SK-N-SH treated with all-trans-retinoic acid at 6 μM for 48 hours (cell line): ENCODE results near the gene EXD3.

ENCODE experiments used
- ATAC-seq: fragments of 200-7000 bp; cut with Tn5 transposase; 3 replicates; pipeline ENCODE4 v1.9.1; 2020; ENCODE audit warnings: mild to moderate bottlenecking, moderate library complexity
- ARNTL ChIP-seq: fragments of 450-650 bp; formaldehyde crosslinking; IDR thresholded peaks from 2 replicates; pipeline ENCODE4 v1.5.0; 2020; ENCODE audit warnings: low read depth, mild to moderate bottlenecking, moderate library complexity, borderline replicate concordance
- BACH2 ChIP-seq: fragments of 250-450 bp; sonication (Bioruptor Pico); IDR thresholded peaks from 2 replicates; pipeline ENCODE4 v1.9.0; 2021; ENCODE audit warnings: mild to moderate bottlenecking, borderline replicate concordance
- CREB5 ChIP-seq: fragments of 250-450 bp; sonication (Bioruptor Pico); IDR thresholded peaks from 2 replicates; pipeline ENCODE4 v1.5.1; 2020; ENCODE audit warnings: low read depth, mild to moderate bottlenecking, moderate library complexity
- CSDC2 ChIP-seq: fragments of 250-450 bp; sonication (Bioruptor Pico); IDR thresholded peaks from 2 replicates; pipeline ENCODE4 v1.5.0; 2020; ENCODE audit warnings: mild to moderate bottlenecking, moderate library complexity
- GLIS3 ChIP-seq: fragments of 250-450 bp; sonication (Bioruptor Pico); IDR thresholded peaks from 2 replicates; pipeline ENCODE4 v1.5.0; 2020; ENCODE audit warnings: mild to moderate bottlenecking, moderate library complexity
- ISL1 ChIP-seq: fragments of 250-450 bp; sonication (Bioruptor Pico); IDR thresholded peaks from 2 replicates; pipeline ENCODE4 v2.1.2; 2022; ENCODE audit warnings: mild to moderate bottlenecking, moderate library complexity
- PPARA ChIP-seq: fragments of 250-450 bp; sonication (Bioruptor Pico); IDR thresholded peaks from 2 replicates; pipeline ENCODE4 v1.5.0; 2020; ENCODE audit warnings: mild to moderate bottlenecking, borderline replicate concordance
- RARB ChIP-seq: fragments of 250-450 bp; sonication (Bioruptor Pico); IDR thresholded peaks from 2 replicates; pipeline ENCODE4 v1.8.0; 2021; ENCODE audit warnings: mild to moderate bottlenecking, moderate library complexity
- SNAI2 ChIP-seq: fragments of 250-450 bp; sonication (Bioruptor Pico); IDR thresholded peaks from 2 replicates; pipeline ENCODE4 v1.5.0; 2020; ENCODE audit warnings: mild to moderate bottlenecking, moderate library complexity
- TCF4 ChIP-seq: fragments of 250-450 bp; sonication (Bioruptor Pico); IDR thresholded peaks from 2 replicates; pipeline ENCODE4 v1.8.0; 2021; ENCODE audit warnings: mild to moderate bottlenecking, moderate library complexity, borderline replicate concordance
- TOX ChIP-seq: fragments of 250-450 bp; sonication (Bioruptor Pico); IDR thresholded peaks from 2 replicates; pipeline ENCODE4 v1.8.0; 2021; ENCODE audit warnings: mild to moderate bottlenecking, moderate library complexity, borderline replicate concordance
- ZC3H10 ChIP-seq: fragments of 250-450 bp; sonication (Bioruptor Pico); IDR thresholded peaks from 2 replicates; pipeline ENCODE4 v1.5.1; 2021; ENCODE audit warnings: mild to moderate bottlenecking, moderate library complexity
- ZFP30 ChIP-seq: fragments of 450-650 bp; formaldehyde crosslinking; IDR thresholded peaks from 2 replicates; pipeline ENCODE4 v1.5.0; 2022; ENCODE audit warnings: mild to moderate bottlenecking, moderate library complexity
- ZNF565 ChIP-seq: fragments of 450-650 bp; formaldehyde crosslinking; conservative IDR thresholded peaks from 2 replicates; pipeline ENCODE4 v1.5.0; 2020; ENCODE audit warnings: low read depth, mild to moderate bottlenecking, moderate library complexity
- ZNF70 ChIP-seq: fragments of 450-650 bp; formaldehyde crosslinking; IDR thresholded peaks from 2 replicates; pipeline ENCODE4 v1.5.0; 2020; ENCODE audit warnings: mild to moderate bottlenecking, moderate library complexity
- ZNF8 ChIP-seq: fragments of 450-650 bp; formaldehyde crosslinking; IDR thresholded peaks from 2 replicates; pipeline ENCODE4 v1.5.0; 2020; ENCODE audit warnings: mild to moderate bottlenecking, moderate library complexity
- TF ChIP-seq, protein P1 (sequence below): fragments of 250-450 bp; sonication (Bioruptor Pico); IDR thresholded peaks from 2 replicates; pipeline ENCODE4 v1.8.0; 2021; ENCODE audit warnings: low read depth, mild to moderate bottlenecking, moderate library complexity, borderline replicate concordance
- TF ChIP-seq, protein P2 (sequence below): fragments of 250-450 bp; sonication (Bioruptor Pico); IDR thresholded peaks from 2 replicates; pipeline ENCODE4 v1.8.0; 2020; ENCODE audit warnings: mild to moderate bottlenecking, moderate library complexity, borderline replicate concordance
- TF ChIP-seq, protein P3 (sequence below): fragments of 250-450 bp; sonication (Bioruptor Pico); IDR thresholded peaks from 2 replicates; pipeline ENCODE4 v1.5.1; 2021; ENCODE audit warnings: mild to moderate bottlenecking, moderate library complexity
- TF ChIP-seq, protein P4 (sequence below): fragments of 250-450 bp; sonication (Bioruptor Pico); IDR thresholded peaks from 2 replicates; pipeline ENCODE4 v1.5.0; 2020; ENCODE audit warnings: mild to moderate bottlenecking, moderate library complexity

EXD3 gene

DNA sequence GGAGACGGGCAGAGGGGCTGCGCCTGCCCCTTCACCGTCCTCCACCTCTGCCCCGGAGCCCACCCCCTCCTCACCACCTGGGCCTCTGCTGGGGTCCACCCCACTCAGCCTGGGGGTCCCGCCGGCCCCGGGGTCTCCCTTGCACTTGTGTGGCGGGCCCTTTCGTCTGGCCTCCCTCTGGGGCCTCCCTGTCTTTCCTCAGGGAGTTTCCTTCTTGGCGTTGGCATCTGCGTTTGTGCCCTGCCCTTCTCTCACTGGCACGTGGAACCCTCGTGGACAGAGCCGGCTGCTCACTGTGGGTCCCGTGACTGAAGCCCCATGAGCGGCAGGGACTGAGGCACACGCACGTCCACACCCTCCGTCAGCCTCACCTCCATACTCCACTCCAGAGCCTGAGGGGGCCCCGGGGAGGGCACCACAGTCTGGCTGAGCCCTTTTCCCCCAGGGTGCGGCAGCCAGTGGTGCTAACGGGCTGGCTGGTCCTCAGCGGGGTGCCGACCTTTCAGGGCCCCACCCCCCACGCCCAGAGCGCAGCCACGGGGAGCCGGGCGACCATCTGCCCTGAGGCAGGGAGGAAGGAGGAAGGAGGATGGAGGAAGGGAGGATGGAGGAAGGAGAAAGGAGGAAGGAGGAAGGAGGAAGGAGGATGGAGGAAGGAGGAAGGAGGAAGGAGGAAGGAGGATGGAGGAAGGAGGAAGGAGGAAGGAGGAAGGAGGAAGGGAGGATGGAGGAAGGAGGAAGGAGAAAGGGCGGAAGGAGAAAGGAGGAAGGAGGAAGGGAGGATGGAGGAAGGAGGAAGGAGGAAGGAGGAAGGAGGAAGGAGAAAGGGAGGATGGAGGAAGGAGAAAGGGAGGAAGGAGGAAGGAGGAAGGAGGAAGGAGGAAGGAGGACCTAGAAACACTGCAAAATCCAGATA lies 67.9 kb downstream of the EXD3 start:
- TF ChIP-seq TOX, result no peak
- TF ChIP-seq, protein P1, sequence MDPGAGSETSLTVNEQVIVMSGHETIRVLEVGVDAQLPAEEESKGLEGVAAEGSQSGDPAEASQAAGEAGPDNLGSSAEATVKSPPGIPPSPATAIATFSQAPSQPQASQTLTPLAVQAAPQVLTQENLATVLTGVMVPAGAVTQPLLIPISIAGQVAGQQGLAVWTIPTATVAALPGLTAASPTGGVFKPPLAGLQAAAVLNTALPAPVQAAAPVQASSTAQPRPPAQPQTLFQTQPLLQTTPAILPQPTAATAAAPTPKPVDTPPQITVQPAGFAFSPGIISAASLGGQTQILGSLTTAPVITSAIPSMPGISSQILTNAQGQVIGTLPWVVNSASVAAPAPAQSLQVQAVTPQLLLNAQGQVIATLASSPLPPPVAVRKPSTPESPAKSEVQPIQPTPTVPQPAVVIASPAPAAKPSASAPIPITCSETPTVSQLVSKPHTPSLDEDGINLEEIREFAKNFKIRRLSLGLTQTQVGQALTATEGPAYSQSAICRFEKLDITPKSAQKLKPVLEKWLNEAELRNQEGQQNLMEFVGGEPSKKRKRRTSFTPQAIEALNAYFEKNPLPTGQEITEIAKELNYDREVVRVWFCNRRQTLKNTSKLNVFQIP (CRISPR knock-in tag), result no peak
- TF ChIP-seq ZFP30, result no peak
- TF ChIP-seq CSDC2, result no peak
- no peak for TF ChIP-seq ZNF8
- TF ChIP-seq TCF4 (CRISPR knock-in tag), result no peak
- TF ChIP-seq PPARA (CRISPR knock-in tag), result no peak
- no peak for TF ChIP-seq ISL1
- TF ChIP-seq, protein P2, sequence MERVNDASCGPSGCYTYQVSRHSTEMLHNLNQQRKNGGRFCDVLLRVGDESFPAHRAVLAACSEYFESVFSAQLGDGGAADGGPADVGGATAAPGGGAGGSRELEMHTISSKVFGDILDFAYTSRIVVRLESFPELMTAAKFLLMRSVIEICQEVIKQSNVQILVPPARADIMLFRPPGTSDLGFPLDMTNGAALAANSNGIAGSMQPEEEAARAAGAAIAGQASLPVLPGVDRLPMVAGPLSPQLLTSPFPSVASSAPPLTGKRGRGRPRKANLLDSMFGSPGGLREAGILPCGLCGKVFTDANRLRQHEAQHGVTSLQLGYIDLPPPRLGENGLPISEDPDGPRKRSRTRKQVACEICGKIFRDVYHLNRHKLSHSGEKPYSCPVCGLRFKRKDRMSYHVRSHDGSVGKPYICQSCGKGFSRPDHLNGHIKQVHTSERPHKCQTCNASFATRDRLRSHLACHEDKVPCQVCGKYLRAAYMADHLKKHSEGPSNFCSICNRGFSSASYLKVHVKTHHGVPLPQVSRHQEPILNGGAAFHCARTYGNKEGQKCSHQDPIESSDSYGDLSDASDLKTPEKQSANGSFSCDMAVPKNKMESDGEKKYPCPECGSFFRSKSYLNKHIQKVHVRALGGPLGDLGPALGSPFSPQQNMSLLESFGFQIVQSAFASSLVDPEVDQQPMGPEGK, result no peak
- TF ChIP-seq ARNTL (CRISPR knock-in tag), result no peak
- no peak for TF ChIP-seq GLIS3 (CRISPR knock-in tag)
- TF ChIP-seq, protein P3, sequence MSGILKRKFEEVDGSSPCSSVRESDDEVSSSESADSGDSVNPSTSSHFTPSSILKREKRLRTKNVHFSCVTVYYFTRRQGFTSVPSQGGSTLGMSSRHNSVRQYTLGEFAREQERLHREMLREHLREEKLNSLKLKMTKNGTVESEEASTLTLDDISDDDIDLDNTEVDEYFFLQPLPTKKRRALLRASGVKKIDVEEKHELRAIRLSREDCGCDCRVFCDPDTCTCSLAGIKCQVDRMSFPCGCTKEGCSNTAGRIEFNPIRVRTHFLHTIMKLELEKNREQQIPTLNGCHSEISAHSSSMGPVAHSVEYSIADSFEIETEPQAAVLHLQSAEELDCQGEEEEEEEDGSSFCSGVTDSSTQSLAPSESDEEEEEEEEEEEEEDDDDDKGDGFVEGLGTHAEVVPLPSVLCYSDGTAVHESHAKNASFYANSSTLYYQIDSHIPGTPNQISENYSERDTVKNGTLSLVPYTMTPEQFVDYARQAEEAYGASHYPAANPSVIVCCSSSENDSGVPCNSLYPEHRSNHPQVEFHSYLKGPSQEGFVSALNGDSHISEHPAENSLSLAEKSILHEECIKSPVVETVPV (CRISPR knock-in tag), result no peak
- no peak for TF ChIP-seq ZNF565 (CRISPR knock-in tag)
- TF ChIP-seq ZNF70 (CRISPR knock-in tag), result no peak
- no peak for TF ChIP-seq BACH2 (CRISPR knock-in tag)
- no peak for TF ChIP-seq CREB5 (CRISPR knock-in tag)
- no peak for TF ChIP-seq RARB (CRISPR knock-in tag)
- no peak for ATAC-seq

- no peak for ATAC-seq
- no peak for TF ChIP-seq TOX
- TF ChIP-seq, protein P3 (CRISPR knock-in tag), result no peak
- TF ChIP-seq, all 23 proteins: peak for 0
Observed at GRCh38 chr9:137354153-137354844, 68.7 kb downstream of the EXD3 start.

GRCh38 chr9:137353223-137354152 lies 69.5 kb downstream of the EXD3 start:
- no peak for TF ChIP-seq SNAI2 (CRISPR knock-in tag)
- TF ChIP-seq, protein P1 (CRISPR knock-in tag), result no peak
- TF ChIP-seq ZC3H10 (CRISPR knock-in tag), result no peak
- TF ChIP-seq TOX, result no peak
- TF ChIP-seq ZNF565 (CRISPR knock-in tag), result no peak
- TF ChIP-seq RARB (CRISPR knock-in tag), result no peak
- TF ChIP-seq, protein P4, sequence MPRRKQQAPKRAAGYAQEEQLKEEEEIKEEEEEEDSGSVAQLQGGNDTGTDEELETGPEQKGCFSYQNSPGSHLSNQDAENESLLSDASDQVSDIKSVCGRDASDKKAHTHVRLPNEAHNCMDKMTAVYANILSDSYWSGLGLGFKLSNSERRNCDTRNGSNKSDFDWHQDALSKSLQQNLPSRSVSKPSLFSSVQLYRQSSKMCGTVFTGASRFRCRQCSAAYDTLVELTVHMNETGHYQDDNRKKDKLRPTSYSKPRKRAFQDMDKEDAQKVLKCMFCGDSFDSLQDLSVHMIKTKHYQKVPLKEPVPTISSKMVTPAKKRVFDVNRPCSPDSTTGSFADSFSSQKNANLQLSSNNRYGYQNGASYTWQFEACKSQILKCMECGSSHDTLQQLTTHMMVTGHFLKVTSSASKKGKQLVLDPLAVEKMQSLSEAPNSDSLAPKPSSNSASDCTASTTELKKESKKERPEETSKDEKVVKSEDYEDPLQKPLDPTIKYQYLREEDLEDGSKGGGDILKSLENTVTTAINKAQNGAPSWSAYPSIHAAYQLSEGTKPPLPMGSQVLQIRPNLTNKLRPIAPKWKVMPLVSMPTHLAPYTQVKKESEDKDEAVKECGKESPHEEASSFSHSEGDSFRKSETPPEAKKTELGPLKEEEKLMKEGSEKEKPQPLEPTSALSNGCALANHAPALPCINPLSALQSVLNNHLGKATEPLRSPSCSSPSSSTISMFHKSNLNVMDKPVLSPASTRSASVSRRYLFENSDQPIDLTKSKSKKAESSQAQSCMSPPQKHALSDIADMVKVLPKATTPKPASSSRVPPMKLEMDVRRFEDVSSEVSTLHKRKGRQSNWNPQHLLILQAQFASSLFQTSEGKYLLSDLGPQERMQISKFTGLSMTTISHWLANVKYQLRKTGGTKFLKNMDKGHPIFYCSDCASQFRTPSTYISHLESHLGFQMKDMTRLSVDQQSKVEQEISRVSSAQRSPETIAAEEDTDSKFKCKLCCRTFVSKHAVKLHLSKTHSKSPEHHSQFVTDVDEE (CRISPR knock-in tag), result no peak
- ATAC-seq, result no peak
